Measurements from ENCODE around the gene CC2D1B.
"Not testable (repeated sequence)": the region's sequence is repeated elsewhere in the genome, so short reads cannot be mapped to it uniquely, and the experiment has no call there.

Gene CC2D1B

GRCh38 chr1:52365746-52366516, at the start of gene CC2D1B:
TSS of gene CC2D1B (minus strand) at chr1:52366205. CDS start at chr1:52364620, 1,585 bp downstream.
- DNase-seq: peak; percentile 98

- no peak for DNase-seq
Measured at GRCh38 chr1:52414942-52415341, 48.9 kb upstream of the CC2D1B start.

- DNase-seq: no peak
Measured at GRCh38 chr1:52413410-52413989, 47.5 kb upstream of the CC2D1B start.

- DNase-seq: peak; percentile 3
Measured at GRCh38 chr1:52404975-52405338, 39.0 kb upstream of the CC2D1B start.

GRCh38 chr1:52404116-52404974, 38.3 kb upstream of the CC2D1B start, which contains the start of the genes ORC1 and PRPF38A:
TSS of gene ORC1 (minus strand) at chr1:52404423. CDS start at chr1:52402223, 2,200 bp downstream.
TSS of gene PRPF38A (plus strand) at chr1:52404602. CDS start at chr1:52404750, 148 bp downstream.
- peak; percentile 99 for DNase-seq

GRCh38 chr1:52403566-52404115, 37.6 kb upstream of the CC2D1B start:
- peak; percentile 29 for DNase-seq

GRCh38 chr1:52402860-52403240, 36.8 kb upstream of the CC2D1B start:
- no peak for DNase-seq

GRCh38 chr1:52400131-52400530, 34.1 kb upstream of the CC2D1B start:
- DNase-seq: no peak

- no peak for DNase-seq
Measured at GRCh38 chr1:52399629-52400028, 33.6 kb upstream of the CC2D1B start.

GRCh38 chr1:52393174-52393573, 27.2 kb upstream of the CC2D1B start:
- DNase-seq: no peak

GRCh38 chr1:52386458-52386857, 20.5 kb upstream of the CC2D1B start:
- no peak for DNase-seq

- no peak for DNase-seq
Measured at GRCh38 chr1:52385376-52385775, 19.4 kb upstream of the CC2D1B start.

- not testable (repeated sequence) for DNase-seq
Measured at GRCh38 chr1:52369851-52370250, 3.8 kb upstream of the CC2D1B start.

GRCh38 chr1:52368383-52369172, 2.6 kb upstream of the CC2D1B start:
- peak; percentile 61 for DNase-seq

GRCh38 chr1:52367272-52367671, 1.3 kb upstream of the CC2D1B start:
- no peak for DNase-seq

- no peak for DNase-seq
Measured at GRCh38 chr1:52366517-52366827, 467 bp upstream of the CC2D1B start.

- DNase-seq: no peak
Measured at GRCh38 chr1:52365071-52365745, 797 bp downstream of the CC2D1B start.

GRCh38 chr1:52364235-52364839, 1.7 kb downstream of the CC2D1B start:
- no peak for DNase-seq

- no peak for DNase-seq
Measured at GRCh38 chr1:52360595-52360968, 5.4 kb downstream of the CC2D1B start.

GRCh38 chr1:52359676-52360594, 6.1 kb downstream of the CC2D1B start:
- no peak for DNase-seq

Data from NCI-H1436 (cell line).